Prostate gland (tissue), 2 donors: ENCODE results near the gene IGDCC3.

ENCODE experiments used
- CTCF ChIP-seq, 4 experiments: fragments of 200-600 bp in 2 of 4; fragments of 450-650 bp in 2 of 4; sonication (generic) in 2 of 4; IDR thresholded peaks; 1 replicate in 3 of 4; 2 replicates in 1 of 4; pipeline ENCODE4 v1.5.1; 2016 to 2019; ENCODE audit warnings: antibody characterized with exemption in 4 of 4, mild to moderate bottlenecking in 2 of 4, moderate library complexity in 2 of 4
- POLR2AphosphoS5 ChIP-seq: sonication (generic); formaldehyde crosslinking; IDR thresholded peaks from one replicate; pipeline ENCODE4 v1.6.1; 2017; ENCODE audit warnings: antibody characterized with exemption

- no peak for TF ChIP-seq POLR2AphosphoS5
- no peak for TF ChIP-seq CTCF (IDR thresholded peaks at IDR 0.05)
Observed at GRCh38 chr15:65360506-65360905, 17.3 kb downstream of the IGDCC3 start.
